GM23248 (cell line): ENCODE measurements around the gene TGFBI. TPM values are rescaled to one million over a fixed set of nuclear protein-coding genes. Genes with fewer than 3 reads are reported as not detected.

Experiments
- DNase-seq: peaks from one replicate; pipeline ENCODE4 v3.0.0-alpha.2; 2015
- H2AFZ ChIP-seq: fragments of 200-600 bp; sonication (generic); 2 replicates; pipeline ENCODE4 v1.6.1; 2016; ENCODE audit warnings: antibody characterized with exemption
- H3F3A ChIP-seq: fragments of 200-600 bp; sonication (generic); 2 replicates; pipeline ENCODE4 v1.6.1; 2016; ENCODE audit warnings: mild to moderate bottlenecking, antibody characterized with exemption, mixed run types; ENCODE audit not compliant: insufficient read depth
- H3K27ac ChIP-seq: fragments of 200-600 bp; sonication (generic); 2 replicates; pipeline ENCODE4 v1.5.1; 2016; ENCODE audit warnings: mild to moderate bottlenecking
- H3K27me3 ChIP-seq: fragments of 200-600 bp; sonication (generic); replicated peaks from 2 replicates; pipeline ENCODE4 v1.6.1; 2016; ENCODE audit warnings: mild to moderate bottlenecking; ENCODE audit not compliant: insufficient read depth
- H3K36me3 ChIP-seq: fragments of 200-600 bp; sonication (generic); 2 replicates; pipeline ENCODE4 v1.6.1; 2016; ENCODE audit warnings: low read depth, mild to moderate bottlenecking
- H3K4me1 ChIP-seq: fragments of 200-600 bp; sonication (generic); 2 replicates; pipeline ENCODE4 v1.6.1; 2016; ENCODE audit warnings: mild to moderate bottlenecking; ENCODE audit not compliant: insufficient read depth
- H3K4me2 ChIP-seq: fragments of 200-600 bp; sonication (generic); one replicate; pipeline ENCODE4 v1.6.1; 2016; ENCODE audit warnings: mild to moderate bottlenecking; ENCODE audit not compliant: unreplicated experiment
- H3K4me3 ChIP-seq: fragments of 200-600 bp; sonication (generic); 2 replicates; pipeline ENCODE4 v1.5.1; 2016; ENCODE audit warnings: mild to moderate bottlenecking
- H3K79me2 ChIP-seq: fragments of 200-600 bp; sonication (generic); 2 replicates; pipeline ENCODE4 v1.6.1; 2016; ENCODE audit warnings: mild to moderate bottlenecking; ENCODE audit not compliant: insufficient read depth
- H3K9ac ChIP-seq: fragments of 200-600 bp; sonication (generic); 2 replicates; pipeline ENCODE4 v1.6.1; 2016; ENCODE audit warnings: mild to moderate bottlenecking
- H3K9me2 ChIP-seq: fragments of 200-600 bp; sonication (generic); 2 replicates; pipeline ENCODE4 v1.6.1; 2016; ENCODE audit warnings: mixed run types, mild to moderate bottlenecking, moderate library complexity; ENCODE audit not compliant: insufficient read depth
- H3K9me3 ChIP-seq: fragments of 200-600 bp; sonication (generic); one replicate; pipeline ENCODE4 v1.6.1; 2017; ENCODE audit warnings: low read depth
- H4K20me1 ChIP-seq: fragments of 200-600 bp; sonication (generic); 2 replicates; pipeline ENCODE4 v1.6.0; 2016; ENCODE audit not compliant: insufficient read depth
- EZH2 ChIP-seq: fragments of 200-600 bp; sonication (generic); IDR thresholded peaks from 2 replicates; pipeline ENCODE4 v1.6.1; 2018; ENCODE audit warnings: antibody characterized with exemption, mild to moderate bottlenecking; ENCODE audit not compliant: insufficient read depth, poor library complexity, severe bottlenecking
- EZH2phosphoT487 ChIP-seq: fragments of 200-600 bp; sonication (generic); IDR thresholded peaks from 2 replicates; pipeline ENCODE4 v1.6.1; 2018; ENCODE audit warnings: antibody characterized with exemption, moderate library complexity, mild to moderate bottlenecking, low read depth; ENCODE audit not compliant: insufficient read depth
- WGBS, 2 experiments: methylation state at CpG; one replicate each; pipeline ENCODE4 v1.1.6; 2015 to 2017; ENCODE audit warnings: low lambda C conversion rate in 2 of 2, low coverage in 1 of 2; ENCODE audit errors: missing lambda C conversion rate in 2 of 2; 5-methylcytosine and 5-hydroxymethylcytosine counted together
- in situ Hi-C: fragments of 300-500 bp; cut with MboI; formaldehyde crosslinking; loops from 2 replicates; pipeline ENCODE4 v1.15.0; 2020
- polyA plus RNA-seq: library from polyadenylated mRNA; unstranded; fragments of >200 nt; fragmentation: Nextera tagmentation; extraction: Ambion mirVana; gene quantifications from 2 replicates; pipeline ENCODE4 v1.2.1, GENCODE V29; 2016
- total RNA-seq: library from RNA; depleted of rRNA; stranded (reverse); fragments of >200 nt; shearing (Covaris generic); gene quantifications from 2 replicates; pipeline ENCODE4 v1.2.3, GENCODE V29; 2014

Gene TGFBI
- total and polyA plus RNA-seq, 2 experiments from 2014 or later, result 7,109 to 7,159 TPM

DNA sequence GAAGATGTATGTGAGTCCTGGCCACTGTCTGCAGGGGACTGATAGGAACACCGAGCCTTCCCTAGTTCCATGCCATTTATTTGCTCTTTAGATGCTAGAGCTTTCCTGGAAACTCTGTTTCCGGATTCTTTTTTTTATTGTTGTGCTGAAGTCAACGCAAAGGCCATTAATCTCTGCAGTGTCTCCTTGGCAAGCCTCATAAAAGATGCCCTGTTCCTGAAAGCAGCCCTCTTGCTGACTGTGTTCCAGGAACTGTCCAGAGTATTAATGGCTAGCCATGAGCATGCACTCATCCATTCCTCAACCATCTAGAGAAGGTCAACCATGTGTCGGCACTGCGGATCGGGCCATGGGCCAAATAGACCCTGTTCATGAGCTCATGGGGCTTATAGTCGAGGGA, 61.0 kb downstream of the TGFBI start:
- no peak for TF ChIP-seq EZH2phosphoT487
- no peak for TF ChIP-seq EZH2
- H3K79me2 ChIP-seq, result no peaks in the 10 kb centered on the region
- H3K27me3 ChIP-seq, result no peaks in the 10 kb centered on the region
- in situ Hi-C loops, result loop anchor here (10.0 kb wide), 1 partner anchor 195 kb away; the partner anchor contains the start of gene IL9
- H3K9me3 ChIP-seq, result no peaks in the 10 kb centered on the region
- H3F3A ChIP-seq, result peaks cover 25% of the 10 kb centered on the region
- no peaks in the 10 kb centered on the region for H3K9me2 ChIP-seq
- no peak overlapping the region for H3K9ac ChIP-seq
- 83 to 88% methylated on average over 7 of the region's 7 CpGs for WGBS, 2 experiments
- DNase-seq, result no peak
- peaks cover 20% of the 10 kb centered on the region for H3K4me1 ChIP-seq
- no peak overlapping the region for H2AFZ ChIP-seq
- H3K36me3 ChIP-seq, result no peaks in the 10 kb centered on the region
- H3K27ac ChIP-seq, result no peak overlapping the region
- no peak overlapping the region for H3K4me2 ChIP-seq
- no peak overlapping the region for H3K4me3 ChIP-seq
- H4K20me1 ChIP-seq, result no peaks in the 10 kb centered on the region

DNA sequence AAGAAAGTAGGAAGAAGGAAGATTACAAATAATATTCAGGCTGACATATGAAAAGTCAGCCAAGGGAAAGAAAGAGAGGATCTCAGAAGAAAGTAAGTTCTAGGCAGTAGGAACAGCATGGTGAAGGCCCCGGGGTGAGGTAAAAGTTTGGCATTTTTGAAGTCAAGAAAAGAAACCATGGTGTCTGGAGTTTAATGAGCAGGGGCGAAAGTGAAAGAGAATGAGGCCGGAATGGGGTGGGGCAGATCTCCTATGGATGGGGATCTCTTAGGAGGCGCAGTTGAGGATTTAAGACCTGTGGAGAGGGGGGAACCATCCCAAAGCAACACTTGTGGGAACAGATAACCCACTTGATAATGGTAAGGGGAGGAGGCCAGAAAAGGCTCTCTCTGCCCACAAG, 61.5 kb downstream of the TGFBI start:
- Histone ChIP-seq H3K9me2 (no peaks in the 10 kb centered on the region), H3K9me3 (no peaks in the 10 kb centered on the region), H3K36me3 (no peaks in the 10 kb centered on the region), H3K4me3 (no peak overlapping the region), H3F3A (peaks cover 25% of the 10 kb centered on the region), H3K9ac (no peak overlapping the region), H3K4me2 (no peak overlapping the region), H3K79me2 (no peaks in the 10 kb centered on the region), H3K27ac (no peak overlapping the region), H3K27me3 (no peaks in the 10 kb centered on the region), H4K20me1 (no peaks in the 10 kb centered on the region), H3K4me1 (peaks cover 20% of the 10 kb centered on the region), H2AFZ (no peak overlapping the region)
- TF ChIP-seq EZH2, result no peak
- TF ChIP-seq EZH2phosphoT487, result no peak
- DNase-seq, result no peak
- WGBS, 2 experiments, result 94 to 99% methylated on average over 4 of the region's 4 CpGs
- in situ Hi-C loops, result no loop called here

DNA sequence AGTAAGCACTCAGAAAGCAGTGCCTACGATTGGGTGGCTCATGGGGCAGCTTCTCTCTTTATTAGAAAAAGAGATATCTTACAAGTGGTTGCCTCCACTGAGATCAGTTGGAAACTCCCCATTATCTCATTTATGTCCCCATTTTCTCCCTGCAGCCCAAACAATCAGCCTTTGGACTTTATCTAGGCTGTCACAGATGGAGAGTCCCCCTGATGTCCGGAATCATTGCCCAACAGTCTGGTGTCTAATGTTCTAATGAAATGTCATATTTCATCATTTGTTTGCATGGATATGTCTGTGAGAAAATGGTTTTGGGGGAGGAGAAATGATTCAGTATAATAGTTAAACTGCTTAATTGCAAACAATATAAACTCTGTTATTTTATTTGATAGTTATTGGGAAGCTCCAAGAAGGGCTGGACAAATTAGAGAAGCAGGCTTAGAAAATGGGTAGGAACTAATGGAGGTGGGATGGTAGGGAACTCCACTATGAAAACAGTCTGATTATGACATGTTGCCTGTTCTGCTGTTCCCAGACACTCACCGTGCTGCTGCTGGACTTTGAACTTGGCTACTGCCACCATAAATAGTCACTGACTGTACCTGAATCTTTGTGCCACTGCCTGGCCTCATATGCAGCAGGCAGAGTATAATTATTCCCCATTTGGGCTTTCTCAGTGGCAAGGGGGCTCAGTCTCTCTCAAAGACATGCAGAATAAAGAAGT, 65.6 kb downstream of the TGFBI start:
- in situ Hi-C loops, result no loop called here
- Histone ChIP-seq H3K4me1 (no peaks in the 10 kb centered on the region), H4K20me1 (no peaks in the 10 kb centered on the region), H3F3A (no peaks in the 10 kb centered on the region), H3K27ac (no peak overlapping the region), H3K79me2 (no peaks in the 10 kb centered on the region), H3K9ac (no peak overlapping the region), H3K27me3 (no peaks in the 10 kb centered on the region), H3K9me2 (no peaks in the 10 kb centered on the region), H3K4me3 (no peak overlapping the region), H2AFZ (no peak overlapping the region), H3K9me3 (no peaks in the 10 kb centered on the region), H3K36me3 (no peaks in the 10 kb centered on the region), H3K4me2 (no peak overlapping the region)
- TF ChIP-seq EZH2 (no peak), EZH2phosphoT487 (no peak)
- WGBS, 2 experiments, result 69 to 78% methylated on average over 3 of the region's 3 CpGs
- no peak for DNase-seq

DNA sequence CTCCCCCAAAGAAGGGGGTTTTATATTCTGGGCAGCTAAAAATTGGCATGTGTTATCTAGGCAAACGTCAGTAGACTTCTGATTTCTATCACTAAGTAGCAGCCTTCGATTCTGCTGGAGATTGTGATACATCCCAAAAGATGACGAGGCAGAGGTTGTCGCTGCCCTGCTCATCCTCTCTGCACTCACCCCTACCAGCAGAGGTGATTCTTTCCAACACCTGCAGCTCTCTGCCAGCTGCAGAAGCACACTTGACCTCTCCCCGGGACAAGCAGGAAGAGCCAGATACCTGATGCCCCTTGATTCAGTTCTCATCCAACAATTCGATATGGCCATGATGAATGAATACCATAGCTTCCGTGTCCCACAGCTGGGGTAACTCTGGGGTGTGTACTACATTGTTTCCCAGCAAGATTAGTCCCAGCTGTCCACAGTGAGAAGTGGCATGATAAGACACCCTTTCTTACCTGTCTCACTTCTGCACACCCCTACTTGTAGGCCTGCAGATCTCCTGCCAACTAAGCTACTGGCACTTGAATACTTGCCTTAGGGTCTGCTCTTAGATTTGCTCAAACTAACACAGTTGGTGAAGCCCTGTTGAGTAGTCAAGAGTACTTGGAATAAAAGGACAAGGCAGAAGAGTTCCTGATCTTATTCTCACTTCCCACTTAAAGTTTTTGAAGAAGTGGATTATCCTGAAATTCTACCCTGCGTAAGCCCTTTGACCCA, 66.3 kb downstream of the TGFBI start:
- H3K36me3 ChIP-seq, result no peaks in the 10 kb centered on the region
- no peak overlapping the region for H2AFZ ChIP-seq
- in situ Hi-C loops, result no loop called here
- H3K4me2 ChIP-seq, result no peak overlapping the region
- no peak overlapping the region for H3K27ac ChIP-seq
- no peaks in the 10 kb centered on the region for H3K9me3 ChIP-seq
- TF ChIP-seq EZH2phosphoT487 (no peak), EZH2 (no peak)
- no peak overlapping the region for H3K9ac ChIP-seq
- H3K4me1 ChIP-seq, result no peaks in the 10 kb centered on the region
- no peaks in the 10 kb centered on the region for H3F3A ChIP-seq
- DNase-seq, result no peak
- WGBS, 2 experiments, result 76 to 78% methylated on average over 8 of the region's 8 CpGs
- no peaks in the 10 kb centered on the region for H4K20me1 ChIP-seq
- H3K4me3 ChIP-seq, result no peak overlapping the region
- no peaks in the 10 kb centered on the region for H3K27me3 ChIP-seq
- H3K79me2 ChIP-seq, result no peaks in the 10 kb centered on the region
- H3K9me2 ChIP-seq, result no peaks in the 10 kb centered on the region
